CD4-positive, alpha-beta T cell treated with Interleukin-6 at 100 ng/mL for 8 hours (primary cell): ENCODE results near the gene MED15.
"Not testable (repeated sequence)": the region's sequence is repeated elsewhere in the genome, so short reads cannot be mapped to it uniquely, and the experiment has no call there.

Source experiments
- DNase-seq: peaks from one replicate; pipeline ENCODE4 v3.0.0-alpha.2; 2020; ENCODE audit warnings: mixed read lengths, low spot score

MED15 gene

DNA sequence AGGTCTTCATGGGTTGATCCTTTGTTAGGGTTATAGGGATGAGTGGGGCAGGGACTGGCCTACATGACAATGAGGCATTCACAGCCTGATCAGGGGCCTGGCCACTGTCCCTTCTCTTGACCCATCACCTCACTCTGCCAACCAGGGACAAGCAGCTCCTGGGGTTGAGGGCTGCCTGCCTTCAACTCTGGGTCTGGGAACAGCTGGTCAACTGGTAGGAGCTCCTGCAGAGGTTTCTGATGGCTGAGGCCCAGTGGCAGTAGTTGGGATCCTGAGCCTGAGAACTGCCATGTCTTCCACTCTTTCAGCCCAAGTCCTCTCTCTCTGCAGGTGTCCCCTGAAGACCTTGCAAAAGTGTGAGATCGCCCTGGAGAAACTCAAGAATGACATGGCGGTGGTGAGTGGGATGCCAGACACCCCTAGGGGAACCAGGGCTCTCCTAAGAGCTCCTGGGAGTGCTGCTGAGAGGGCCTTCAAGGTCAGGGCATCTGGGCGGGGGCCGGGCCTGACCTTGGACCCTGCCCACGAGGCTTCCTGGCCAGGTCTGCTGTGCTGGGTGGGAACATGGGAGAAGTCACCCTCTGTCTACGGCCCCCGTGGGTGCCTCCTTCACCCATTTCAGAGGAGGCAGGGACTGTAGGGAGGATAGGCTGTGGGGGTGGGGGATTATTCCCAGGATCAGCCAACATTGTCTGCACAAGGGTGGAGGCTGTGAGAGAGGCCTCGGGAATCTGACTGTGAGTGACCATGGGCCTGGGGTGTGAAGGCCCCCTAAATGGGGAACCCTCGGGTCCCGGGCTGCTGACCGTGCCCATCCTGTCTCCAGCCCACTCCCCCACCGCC lies 76.8 kb downstream of the MED15 start:
- no peak for DNase-seq

DNA sequence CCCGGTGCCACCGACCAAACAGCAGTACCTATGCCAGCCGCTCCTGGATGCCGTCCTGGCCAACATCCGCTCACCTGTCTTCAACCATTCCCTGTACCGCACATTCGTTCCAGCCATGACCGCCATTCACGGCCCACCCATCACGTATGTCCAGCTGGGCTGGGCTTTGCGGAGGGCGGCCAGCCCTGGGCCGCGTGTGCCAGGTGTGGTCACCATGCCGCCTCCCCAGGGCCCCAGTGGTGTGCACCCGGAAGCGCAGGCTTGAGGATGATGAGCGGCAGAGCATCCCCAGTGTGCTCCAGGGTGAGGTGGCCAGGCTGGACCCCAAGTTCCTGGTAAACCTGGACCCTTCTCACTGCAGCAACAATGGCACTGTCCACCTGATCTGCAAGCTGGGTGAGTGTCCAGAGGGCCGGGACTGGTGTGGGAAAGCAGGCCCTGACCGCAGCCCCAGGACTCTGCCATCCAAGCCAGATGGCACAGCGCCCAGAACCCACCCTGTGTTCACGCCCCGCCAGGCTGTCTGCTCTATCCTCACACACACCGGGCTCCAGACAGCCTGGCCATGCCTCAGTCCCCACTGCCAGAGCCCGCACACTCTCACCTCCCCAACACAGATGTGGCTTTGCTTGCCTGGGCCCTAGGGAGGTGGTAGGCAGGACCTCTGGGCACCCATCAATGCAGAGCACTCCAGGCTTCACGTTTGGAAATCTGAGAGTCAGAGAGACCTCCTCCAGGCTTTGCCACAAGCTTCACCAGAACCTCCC lies 77.6 kb downstream of the MED15 start:
- no peak for DNase-seq

DNA sequence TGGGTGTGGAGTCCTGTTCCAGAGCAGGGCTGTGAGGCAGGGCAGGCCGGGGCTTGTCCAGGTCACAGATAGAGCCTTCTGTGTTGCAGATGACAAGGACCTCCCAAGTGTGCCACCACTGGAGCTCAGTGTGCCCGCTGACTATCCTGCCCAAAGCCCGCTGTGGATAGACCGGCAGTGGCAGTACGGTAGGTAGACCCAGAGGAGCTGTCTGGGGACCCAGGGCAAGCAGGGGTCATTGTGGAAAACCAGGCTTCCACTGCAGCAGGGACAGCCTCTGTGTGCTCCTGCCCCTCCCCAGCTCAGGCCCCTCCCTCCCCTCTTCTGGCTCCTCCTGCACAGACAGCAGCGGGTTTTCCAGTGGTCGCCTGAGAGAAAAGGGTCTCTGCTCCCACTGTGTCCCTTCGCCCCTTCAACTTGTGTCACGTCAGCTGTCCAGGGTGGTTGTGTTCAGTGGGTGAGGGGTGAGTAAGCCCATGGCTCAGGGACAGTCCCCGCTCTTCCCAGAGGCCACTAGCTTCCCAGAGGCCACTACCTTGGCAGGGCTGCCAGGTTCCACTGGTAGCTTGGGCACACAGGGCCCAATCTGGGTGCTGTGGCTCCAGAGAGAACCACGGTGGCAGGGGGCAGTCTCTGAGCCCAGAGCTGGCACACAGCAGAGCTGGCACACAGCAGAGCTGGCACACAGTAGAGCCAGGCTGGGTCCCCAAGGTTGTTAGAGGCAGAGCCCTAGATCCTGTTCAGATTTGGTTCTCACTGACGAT lies 78.4 kb downstream of the MED15 start:
- no peak for DNase-seq

GRCh38 chr22:20586403-20586745 lies 79.0 kb downstream of the MED15 start:
- no peak for DNase-seq

GRCh38 chr22:20587206-20587958 lies 80.0 kb downstream of the MED15 start:
- DNase-seq: no peak

- DNase-seq: no peak
Measured at GRCh38 chr22:20588092-20588842, 80.9 kb downstream of the MED15 start.

- DNase-seq: no peak
Measured at GRCh38 chr22:20588843-20589581, 81.6 kb downstream of the MED15 start.

DNA sequence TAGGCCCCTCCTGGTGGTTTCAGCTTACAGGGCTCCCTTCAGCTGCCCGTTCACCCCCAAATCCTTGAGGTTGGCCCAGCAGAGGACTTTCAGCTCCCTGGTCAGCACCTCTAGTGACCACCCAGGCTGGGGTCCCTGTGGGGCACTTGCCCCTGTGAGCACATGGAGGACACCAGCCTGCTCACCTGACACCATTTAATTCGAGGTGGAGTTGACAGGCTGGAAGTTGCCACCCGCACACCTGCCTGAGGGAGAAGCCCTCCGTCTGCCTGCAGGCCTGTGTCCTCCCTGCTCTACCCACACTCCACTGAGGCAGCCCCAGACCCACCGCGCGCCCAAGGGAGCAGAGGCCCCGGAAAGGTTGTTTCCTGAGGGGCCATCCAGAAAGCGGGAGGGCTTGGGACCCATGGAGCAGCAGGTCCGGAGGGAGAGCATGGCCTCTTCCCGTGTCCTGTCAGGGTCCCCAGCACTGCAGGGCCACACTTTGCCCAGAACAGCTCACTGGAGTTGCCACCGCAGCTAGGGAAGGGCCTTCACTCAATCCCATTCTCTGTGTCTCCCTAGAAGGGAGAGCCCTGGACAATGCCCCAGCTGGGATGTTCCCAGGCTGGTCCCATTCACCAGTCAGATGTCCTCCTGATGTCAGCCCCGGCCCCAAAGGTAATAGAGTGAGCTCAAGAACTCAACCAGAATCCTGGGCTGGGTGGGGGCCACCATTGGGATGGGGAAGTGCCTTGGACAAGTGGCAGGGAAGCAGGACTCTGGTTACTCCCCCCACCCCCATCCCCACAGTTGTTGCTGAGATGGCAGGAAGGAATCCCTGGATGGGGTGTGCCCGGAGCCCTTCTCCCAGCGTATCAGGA lies 82.4 kb downstream of the MED15 start:
- no peak for DNase-seq

- no peak for DNase-seq
Measured at GRCh38 chr22:20590477-20591294, 83.3 kb downstream of the MED15 start.

- no peak for DNase-seq
Measured at GRCh38 chr22:20591295-20591645, 83.9 kb downstream of the MED15 start.

DNA sequence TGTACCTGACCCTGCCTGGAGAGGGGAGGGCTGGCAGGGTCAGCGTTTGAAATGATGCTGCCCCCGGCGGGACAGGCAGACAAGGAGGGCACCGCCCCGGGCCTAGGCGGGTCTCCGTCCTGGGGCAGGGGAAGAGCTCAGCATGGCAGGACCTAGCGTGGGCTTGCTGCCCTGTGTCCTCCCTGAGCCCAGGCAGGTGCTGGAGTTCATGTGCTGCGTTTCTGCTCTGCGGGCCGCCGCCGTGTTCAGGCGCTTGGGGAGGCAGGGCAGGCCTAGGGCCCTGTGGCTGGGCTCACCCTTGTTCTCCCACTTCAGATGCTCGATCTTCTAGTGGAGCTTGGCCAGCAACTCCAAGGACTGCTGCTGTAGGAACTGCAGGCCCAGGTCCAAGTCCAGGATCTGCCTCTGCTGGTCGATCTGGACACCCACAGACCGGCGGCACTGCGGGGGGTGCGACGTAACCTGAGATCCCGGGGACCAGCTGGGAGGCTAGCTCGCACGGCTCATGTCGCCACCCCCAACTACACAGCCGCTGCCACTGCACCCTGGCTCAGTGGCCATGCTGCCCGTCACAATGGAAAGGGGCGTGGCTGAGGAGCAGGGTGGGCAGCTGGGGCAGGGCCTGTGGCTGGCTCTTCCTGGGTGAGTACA lies 84.4 kb downstream of the MED15 start:
- no peak for DNase-seq

DNA sequence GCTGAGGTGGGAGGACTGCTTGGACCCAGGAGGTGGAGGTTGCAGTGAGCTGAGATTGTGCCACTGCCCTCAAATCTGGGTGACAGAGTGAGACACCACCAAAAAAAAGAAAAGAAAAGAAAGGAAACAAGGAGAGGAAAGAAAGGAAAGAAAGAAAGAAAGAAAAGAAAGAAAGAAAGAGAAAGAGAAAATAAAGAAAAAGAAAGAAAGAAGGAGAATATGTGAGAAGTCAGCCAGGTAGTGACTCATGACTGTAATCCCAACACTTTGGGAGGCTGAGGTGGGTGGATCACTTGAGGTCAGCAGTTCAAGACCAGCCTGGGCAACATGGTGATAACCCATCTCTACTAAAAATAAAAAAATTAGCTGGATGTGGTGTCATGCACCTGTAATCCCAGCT lies 86.6 kb downstream of the MED15 start:
- DNase-seq: not testable (repeated sequence)

GRCh38 chr22:20594486-20594885 lies 87.1 kb downstream of the MED15 start:
- not testable (repeated sequence) for DNase-seq

GRCh38 chr22:20595461-20595860 lies 88.1 kb downstream of the MED15 start:
- DNase-seq: no peak

DNA sequence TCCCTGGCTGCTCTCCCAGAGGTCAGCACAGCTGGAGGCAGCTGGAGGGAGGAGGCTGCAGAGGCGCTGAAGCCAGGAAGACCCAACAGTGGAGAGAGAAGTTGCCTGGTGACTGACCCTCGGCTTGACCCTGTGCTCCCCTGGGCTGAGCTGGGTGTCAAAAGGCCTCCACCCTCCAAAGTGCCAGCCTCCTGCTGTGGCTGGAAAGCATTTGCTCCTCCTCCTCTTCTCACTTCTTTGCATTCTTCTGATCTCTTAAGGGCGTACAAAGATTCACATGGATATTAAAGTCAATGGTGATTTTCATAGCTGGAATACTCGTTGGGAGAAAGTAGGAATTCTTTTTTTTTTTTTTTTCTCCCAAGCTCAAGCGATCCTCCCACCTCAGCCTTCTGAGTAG lies 91.7 kb downstream of the MED15 start:
- DNase-seq: no peak

DNA sequence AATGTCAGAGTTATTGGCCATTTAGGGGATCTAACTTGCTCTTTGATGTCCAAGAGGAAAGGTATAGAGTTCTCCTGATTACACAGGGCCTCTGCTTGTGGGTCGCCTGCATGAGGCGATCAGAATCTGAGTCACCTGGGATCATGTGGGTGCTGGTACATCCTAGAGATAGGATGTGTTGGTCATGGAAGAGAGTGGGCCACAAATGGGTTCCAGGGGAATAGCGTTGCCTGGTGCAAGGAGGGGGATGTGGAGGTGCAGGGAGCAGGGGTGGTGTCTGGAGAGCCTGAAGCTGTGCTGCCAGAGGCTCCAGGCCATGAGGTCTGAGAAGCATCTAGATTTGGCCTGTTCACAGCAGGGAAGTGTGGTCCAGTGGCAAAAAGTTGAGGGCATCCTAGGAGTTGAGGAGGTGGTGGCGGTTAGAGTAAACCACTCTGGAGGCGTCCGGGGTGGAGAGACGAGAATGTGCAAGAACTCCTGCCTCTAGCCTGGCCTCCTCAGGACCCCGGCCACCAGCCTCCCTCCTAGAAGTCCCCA lies 92.8 kb downstream of the MED15 start:
- DNase-seq: no peak

- DNase-seq: no peak
Measured at GRCh38 chr22:20601308-20601707, 93.9 kb downstream of the MED15 start.

DNA sequence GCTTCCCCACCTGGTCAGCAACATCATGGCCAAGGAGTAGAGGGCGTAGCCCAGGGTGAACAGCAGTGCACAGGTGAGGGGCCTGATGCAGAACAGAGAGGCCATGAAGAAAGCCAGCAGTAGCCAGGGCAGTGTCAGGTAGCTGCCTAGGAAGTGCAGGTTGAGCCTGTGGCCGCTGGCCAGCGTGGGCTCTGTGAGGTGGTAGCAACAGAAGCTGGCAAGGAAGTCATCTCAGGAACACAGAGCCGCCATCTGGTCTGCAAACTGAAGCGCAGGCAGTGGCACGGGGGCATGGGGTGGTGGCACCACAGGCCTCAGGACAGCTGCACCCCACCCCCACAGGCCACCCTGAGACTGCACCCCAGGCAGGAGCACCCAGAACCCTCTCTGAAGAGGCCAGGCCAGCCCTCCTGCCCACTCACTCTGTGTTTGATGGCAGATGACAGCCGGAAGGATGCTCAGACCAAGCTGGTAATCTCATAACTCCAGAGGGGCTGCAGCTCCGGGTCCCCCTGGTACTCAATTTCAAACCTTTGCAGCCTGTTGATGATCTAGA lies 95.3 kb downstream of the MED15 start:
- DNase-seq: no peak
